Neuronal stem cell (in vitro differentiated cells): ENCODE results near the gene ARAP1.

Source experiments
- DNase-seq: peaks from one replicate; pipeline ENCODE4 v3.0.0-alpha.2; 2013; ENCODE audit warnings: low spot score
- H2AFZ ChIP-seq: one replicate; pipeline ENCODE4 v1.6.1; 2013; ENCODE audit warnings: mild to moderate bottlenecking, low read length, inconsistent platforms
- H2AK5ac ChIP-seq: 2 replicates; pipeline ENCODE4 v1.6.1; 2013; ENCODE audit warnings: low read depth, mild to moderate bottlenecking, inconsistent platforms, low read length, moderate library complexity, mixed read lengths
- H2BK120ac ChIP-seq: 2 replicates; pipeline ENCODE4 v1.6.1; 2013; ENCODE audit warnings: low read depth, mild to moderate bottlenecking, inconsistent platforms, low read length, moderate library complexity, mixed read lengths
- H2BK12ac ChIP-seq: one replicate; pipeline ENCODE4 v1.6.1; 2013; ENCODE audit warnings: low read length, inconsistent platforms
- H2BK15ac ChIP-seq: 2 replicates; pipeline ENCODE4 v1.6.1; 2013; ENCODE audit warnings: mild to moderate bottlenecking, low read length, inconsistent platforms, mixed read lengths
- H2BK5ac ChIP-seq: one replicate; pipeline ENCODE4 v1.6.1; 2013; ENCODE audit warnings: inconsistent platforms, mild to moderate bottlenecking, low read length, moderate library complexity
- H3K14ac ChIP-seq: one replicate; pipeline ENCODE4 v1.6.1; 2013; ENCODE audit warnings: low read length, inconsistent platforms
- H3K18ac ChIP-seq: 2 replicates; pipeline ENCODE4 v1.6.1; 2013; ENCODE audit warnings: low read length, inconsistent platforms
- H3K23ac ChIP-seq: 2 replicates; pipeline ENCODE4 v1.6.1; 2013; ENCODE audit warnings: low read depth, mild to moderate bottlenecking, mixed read lengths, low read length, inconsistent platforms; ENCODE audit not compliant: poor library complexity
- H3K27ac ChIP-seq: replicated peaks from 3 replicates; pipeline ENCODE4 v1.5.1; 2013; ENCODE audit warnings: low read length, inconsistent platforms
- H3K27me3 ChIP-seq, 3 experiments: 2 replicates each; pipeline ENCODE4 v1.6.1; 2013; ENCODE audit warnings: low read length in 3 of 3, mild to moderate bottlenecking in 2 of 3, inconsistent platforms in 1 of 3, low read depth in 1 of 3, mixed read lengths in 1 of 3, moderate library complexity in 1 of 3; ENCODE audit not compliant: control insufficient read depth in 3 of 3, insufficient read depth in 3 of 3
- H3K36me3 ChIP-seq, 2 donors: replicated peaks in 1 of 2; 2 replicates each; pipeline ENCODE4 v1.6.1; 2013; ENCODE audit warnings: low read length in 2 of 2; ENCODE audit not compliant: control insufficient read depth in 2 of 2, insufficient read depth in 2 of 2
- H3K4ac ChIP-seq: 2 replicates; pipeline ENCODE4 v1.6.1; 2013; ENCODE audit warnings: inconsistent platforms, mild to moderate bottlenecking, low read length, moderate library complexity
- H3K4me1 ChIP-seq, 2 donors: 1 replicate in 1 of 2; 2 replicates in 1 of 2; pipeline ENCODE4 v1.6.1; 2013; ENCODE audit warnings: low read length in 2 of 2, low read depth in 1 of 2; ENCODE audit not compliant: control insufficient read depth in 2 of 2, insufficient read depth in 1 of 2
- H3K4me2 ChIP-seq: one replicate; pipeline ENCODE4 v1.6.1; 2013; ENCODE audit warnings: mild to moderate bottlenecking, low read length, inconsistent platforms; ENCODE audit not compliant: insufficient read depth, poor library complexity, severe bottlenecking
- H3K4me3 ChIP-seq, 2 donors: 2 replicates each; pipeline ENCODE4 v1.5.1; 2013; ENCODE audit warnings: low read length in 2 of 2, mild to moderate bottlenecking in 2 of 2, inconsistent platforms in 1 of 2, moderate library complexity in 1 of 2
- H3K79me1 ChIP-seq: one replicate; pipeline ENCODE4 v1.6.1; 2013; ENCODE audit warnings: low read depth, mild to moderate bottlenecking, inconsistent platforms, low read length, moderate library complexity
- H3K9ac ChIP-seq: one replicate; pipeline ENCODE4 v1.6.1; 2013; ENCODE audit warnings: mild to moderate bottlenecking, low read depth, low read length, inconsistent platforms; ENCODE audit not compliant: poor library complexity
- H3K9me3 ChIP-seq, 2 donors: replicated peaks in 1 of 2; 2 replicates each; pipeline versions ENCODE3 to v1.6.1; 2013; ENCODE audit warnings: low read length in 2 of 2, mild to moderate bottlenecking in 2 of 2, inconsistent platforms in 1 of 2, low read depth in 1 of 2, mixed read lengths in 1 of 2, moderate library complexity in 1 of 2; ENCODE audit not compliant: control insufficient read depth in 2 of 2, insufficient read depth in 1 of 2
- H4K8ac ChIP-seq: one replicate; pipeline ENCODE4 v1.6.1; 2013; ENCODE audit warnings: low read depth, mild to moderate bottlenecking, inconsistent platforms, low read length, moderate library complexity
- H4K91ac ChIP-seq: one replicate; pipeline ENCODE4 v1.6.1; 2013; ENCODE audit warnings: low read length, low read depth, mild to moderate bottlenecking, inconsistent platforms; ENCODE audit not compliant: poor library complexity
- whole genome bisulfite sequencing, 2 donors: extraction: QIAGEN DNeasy Blood & Tissue Kit; methylation state at CpG; one replicate each; pipeline ENCODE4 v1.1.7; 2013; ENCODE audit warnings: missing lambda C conversion rate in 2 of 2, mixed read lengths in 1 of 2; ENCODE audit not compliant: insufficient read length in 2 of 2, insufficient replicate concordance in 1 of 2; ENCODE audit errors: extremely low coverage in 2 of 2; 5-methylcytosine and 5-hydroxymethylcytosine counted together

The ARAP1 gene

DNA sequence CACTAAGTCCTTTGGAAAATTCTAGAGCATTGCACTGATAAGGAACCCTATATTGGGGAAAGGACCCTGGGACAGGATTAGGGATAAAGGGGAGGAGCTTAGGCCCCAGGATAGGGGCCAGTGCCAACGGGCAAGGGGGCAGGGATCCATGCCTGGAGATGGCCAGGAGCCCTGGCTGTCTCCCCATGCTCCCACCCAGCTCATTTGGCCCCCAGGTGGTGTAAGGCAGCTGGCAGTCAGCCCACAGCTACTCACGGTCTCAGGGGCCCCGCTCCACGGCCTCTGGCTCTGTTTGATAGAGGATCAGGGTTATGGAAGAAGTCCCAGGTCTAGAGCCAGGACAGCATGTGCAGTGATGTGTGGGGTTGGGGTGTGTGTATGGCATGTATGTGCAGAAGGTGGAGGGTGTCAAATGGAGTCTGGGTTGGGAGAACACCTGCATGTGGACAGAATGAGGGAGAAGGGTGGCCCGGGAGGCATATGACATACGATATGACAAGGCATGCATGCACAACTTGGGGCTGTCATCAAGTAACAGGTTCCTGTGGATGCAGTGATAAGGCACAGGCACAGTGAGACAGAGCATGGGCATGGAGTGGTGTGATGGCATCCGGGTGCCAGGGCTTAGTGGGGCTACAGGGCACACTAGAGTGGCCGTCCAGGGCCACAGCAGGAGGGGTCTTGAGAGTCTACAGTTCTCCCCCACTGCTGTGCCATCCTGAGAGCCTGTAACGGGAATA is 59.5 kb downstream of the ARAP1 start:
- no CpG with 5 or more reads among the region's 9 CpGs for WGBS, 2 donors
- Histone ChIP-seq H3K4ac (no peak overlapping the region), H2BK120ac (no peak overlapping the region), H3K36me3 (peaks cover 21 to 58% of the 10 kb centered on the region in 2 donors), H2AFZ (no peak overlapping the region), H3K9ac (no peak overlapping the region), H2BK15ac (no peak overlapping the region), H3K14ac (peak overlapping the region; percentile 12), H2AK5ac (no peak overlapping the region), H3K4me3 (no peak overlapping the region), H2BK12ac (peak overlapping the region; percentile 31), H3K18ac (no peak overlapping the region), H3K79me1 (no peaks in the 10 kb centered on the region), H3K4me1 (peaks cover 0 to 8% of the 10 kb centered on the region in 2 donors), H3K23ac (peak overlapping the region; percentile 47), H3K27ac (no peak overlapping the region), H2BK5ac (no peak overlapping the region), H3K27me3 (no peaks in the 10 kb centered on the region), H3K9me3 (no peaks in the 10 kb centered on the region), H4K8ac (no peak overlapping the region), H3K4me2 (peak overlapping the region; percentile 3), H4K91ac (no peak overlapping the region)
- no peak for DNase-seq

DNA sequence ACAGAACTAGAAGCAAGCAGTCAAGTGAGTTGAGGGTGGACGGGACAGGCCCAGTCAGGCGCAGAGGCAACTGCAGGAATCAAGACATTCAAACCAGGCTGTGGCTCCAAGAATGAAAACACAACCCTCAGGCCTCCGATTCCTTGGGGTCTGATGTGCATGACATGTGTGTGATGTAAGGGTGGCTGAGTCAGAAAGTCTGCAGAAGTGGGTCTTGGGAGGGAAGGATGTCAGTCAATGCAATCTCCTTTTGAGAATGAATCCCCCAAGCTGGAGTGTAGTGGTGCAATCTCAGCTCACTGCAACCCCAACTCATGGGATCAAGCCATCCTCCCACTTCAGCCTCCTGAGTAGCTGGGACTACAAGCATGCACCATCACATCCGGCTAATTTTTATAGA is 62.0 kb downstream of the ARAP1 start:
- H2AFZ ChIP-seq = no peak overlapping the region
- no peaks in the 10 kb centered on the region for H3K27me3 ChIP-seq
- H3K36me3 ChIP-seq = peaks cover 19 to 42% of the 10 kb centered on the region in 2 donors
- H3K23ac ChIP-seq = no peak overlapping the region
- no peaks in the 10 kb centered on the region for H3K9me3 ChIP-seq
- no peak overlapping the region for H2BK15ac ChIP-seq
- H3K27ac ChIP-seq = no peak overlapping the region
- no peak overlapping the region for H2BK5ac ChIP-seq
- no peaks in the 10 kb centered on the region for H3K4me1 ChIP-seq
- no peak overlapping the region for H3K14ac ChIP-seq
- no peak overlapping the region for H3K4ac ChIP-seq
- H3K4me2 ChIP-seq = no peak overlapping the region
- H3K18ac ChIP-seq = no peak overlapping the region
- no peaks in the 10 kb centered on the region for H3K79me1 ChIP-seq
- H3K4me3 ChIP-seq = no peak overlapping the region
- no peak overlapping the region for H4K8ac ChIP-seq
- H2BK12ac ChIP-seq = no peak overlapping the region
- H4K91ac ChIP-seq = no peak overlapping the region
- no peak for DNase-seq
- no CpG with 5 or more reads among the region's 4 CpGs for WGBS, 2 donors
- H2AK5ac ChIP-seq = no peak overlapping the region
- H2BK120ac ChIP-seq = no peak overlapping the region
- no peak overlapping the region for H3K9ac ChIP-seq

DNA sequence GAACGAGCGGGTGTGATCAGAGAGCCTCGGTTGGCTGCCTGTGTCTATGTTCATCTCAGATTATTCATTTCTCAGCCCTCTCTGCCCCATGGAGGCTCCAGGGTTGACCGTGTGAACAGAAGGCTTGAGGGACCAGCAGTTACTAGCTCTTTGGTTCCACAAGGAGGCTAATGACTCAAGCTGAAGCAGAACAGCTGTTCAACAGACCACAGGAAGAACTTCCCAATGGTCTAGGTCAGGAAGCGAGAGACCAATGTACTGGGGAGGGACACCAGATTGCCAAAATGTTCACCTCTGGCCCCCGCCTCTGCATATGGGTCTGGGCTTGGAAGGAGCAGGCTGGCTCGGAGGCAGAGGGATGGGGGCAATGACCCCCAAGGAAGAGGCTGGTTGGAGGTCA is 63.3 kb downstream of the ARAP1 start:
- Histone ChIP-seq H3K14ac (peak overlapping the region; percentile 78), H3K9me3 (no peaks in the 10 kb centered on the region), H4K8ac (no peak overlapping the region), H4K91ac (no peak overlapping the region), H2BK12ac (no peak overlapping the region), H2AFZ (no peak overlapping the region), H3K4me2 (no peak overlapping the region), H3K9ac (no peak overlapping the region), H3K18ac (peak overlapping the region; percentile 16), H2BK120ac (no peak overlapping the region), H3K4me3 (no peak overlapping the region), H3K4me1 (peaks cover 0 to 3% of the 10 kb centered on the region in 2 donors), H2AK5ac (no peak overlapping the region), H2BK5ac (peak overlapping the region; percentile 59), H3K23ac (peak overlapping the region; percentile 35), H3K36me3 (peaks cover 13 to 30% of the 10 kb centered on the region in 2 donors), H2BK15ac (no peak overlapping the region), H3K4ac (no peak overlapping the region), H3K79me1 (no peaks in the 10 kb centered on the region), H3K27ac (no peak overlapping the region), H3K27me3 (no peaks in the 10 kb centered on the region)
- WGBS, 2 donors = no CpG with 5 or more reads among the region's 7 CpGs
- DNase-seq = no peak

DNA sequence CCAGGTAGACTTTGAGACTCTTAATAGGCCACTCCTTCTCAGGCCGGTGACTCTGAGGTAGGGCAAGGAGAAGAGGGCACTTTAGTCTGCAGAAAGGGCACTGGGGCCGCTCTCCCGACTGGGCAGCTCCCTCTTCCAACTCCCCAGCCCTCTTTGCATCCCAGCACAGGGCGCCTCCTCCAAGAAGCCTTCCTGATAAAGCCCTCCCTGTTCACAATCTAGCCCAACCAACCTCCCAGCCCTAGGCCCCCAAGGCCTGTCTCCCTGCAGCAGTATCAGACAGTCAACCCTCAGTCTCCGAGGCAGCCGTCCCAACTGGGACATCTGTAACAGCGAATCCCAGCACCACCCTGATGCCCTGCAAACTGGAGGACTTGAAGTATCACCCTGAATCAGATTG is 63.7 kb downstream of the ARAP1 start:
- H3K4ac ChIP-seq = no peak overlapping the region
- H3K27me3 ChIP-seq = no peaks in the 10 kb centered on the region
- WGBS, 2 donors = no CpG with 5 or more reads among the region's 7 CpGs

More for the DNA sequence above, 63.7 kb downstream of the ARAP1 start:
- no peak overlapping the region for H2BK120ac ChIP-seq
- no peak overlapping the region for H2AK5ac ChIP-seq
- no peak overlapping the region for H2BK15ac ChIP-seq
- H4K8ac ChIP-seq = no peak overlapping the region
- H4K91ac ChIP-seq = no peak overlapping the region
- H3K9ac ChIP-seq = no peak overlapping the region
- H3K9me3 ChIP-seq = no peaks in the 10 kb centered on the region
- no peak for DNase-seq
- peaks cover 10 to 27% of the 10 kb centered on the region in 2 donors for H3K36me3 ChIP-seq
- no peak overlapping the region for H3K4me3 ChIP-seq
- peak overlapping the region; percentile 3 for H3K23ac ChIP-seq
- peaks cover 0 to 4% of the 10 kb centered on the region in 2 donors for H3K4me1 ChIP-seq
- no peak overlapping the region for H3K4me2 ChIP-seq
- no peak overlapping the region for H3K18ac ChIP-seq
- H3K27ac ChIP-seq = no peak overlapping the region
- no peak overlapping the region for H2BK5ac ChIP-seq
- no peak overlapping the region for H2AFZ ChIP-seq
- no peak overlapping the region for H3K14ac ChIP-seq
- H3K79me1 ChIP-seq = no peaks in the 10 kb centered on the region
- no peak overlapping the region for H2BK12ac ChIP-seq
